ENCODE measurements around the gene HSD3B2.

- TF ChIP-seq CTCF (optimal IDR thresholded peaks at IDR 0.05 in 1 of 3, IDR thresholded peaks at IDR 0.05 in 1 of 3, conservative IDR thresholded peaks at IDR 0.05 in 1 of 3; ENCODE audit: extremely low read depth in 1 of 3, insufficient read depth in 2 of 3, low read length in 3 of 3) (no peak), EZH2 (IDR thresholded peaks at IDR 0.05; ENCODE audit: low read length) (no peak)
Observed at GRCh38 chr1:119416006-119416640, 1.2 kb downstream of the HSD3B2 start.

All from keratinocyte (primary cell).